ENCODE results near the gene APP.
"Not testable (repeated sequence)": the region's sequence is repeated elsewhere in the genome, so short reads cannot be mapped to it uniquely, and the experiment has no call there.

Gene APP

DNA sequence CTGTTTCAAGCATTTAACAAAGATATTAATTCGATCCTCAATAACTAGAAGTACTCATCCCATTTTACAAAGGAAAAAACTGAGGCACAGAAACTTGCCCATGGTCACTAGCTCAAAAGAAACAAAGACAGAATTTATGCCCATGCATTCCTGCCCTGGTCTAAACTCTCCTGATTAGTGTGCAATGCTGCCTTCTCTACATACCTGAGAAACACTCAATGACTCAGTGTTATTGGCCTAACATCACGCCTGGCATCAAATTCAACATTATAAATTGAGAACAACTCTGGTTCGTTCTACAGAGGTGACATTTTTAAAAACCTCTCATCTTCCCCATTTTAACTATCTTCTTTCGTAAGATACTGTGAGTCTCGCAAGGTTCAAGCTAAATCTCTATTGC is 5.2 kb downstream of the APP start:
- in situ Hi-C loops (cut with HindIII; ENCODE audit: low sequenced_read_pairs): no loop called here

DNA sequence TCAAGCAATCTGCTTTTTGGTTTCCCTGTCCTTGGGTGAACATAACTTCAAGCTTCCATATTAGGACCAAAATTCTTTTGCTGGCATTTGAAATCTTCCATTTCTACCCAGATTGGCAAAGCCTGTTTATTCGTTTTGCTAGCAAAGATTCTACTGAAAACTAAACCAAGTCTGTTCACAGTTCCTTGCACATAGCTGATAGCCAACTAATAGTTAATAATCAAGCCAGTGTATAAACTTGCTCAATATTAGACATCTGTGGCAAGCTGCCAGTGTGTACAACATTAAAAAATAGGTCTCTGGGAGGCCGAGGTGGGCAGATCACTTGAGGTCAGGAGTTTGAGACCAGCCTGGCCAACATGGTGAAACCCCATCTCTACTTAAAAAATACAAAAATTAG is 6.3 kb downstream of the APP start:
- in situ Hi-C loops (cut with HindIII; ENCODE audit: low sequenced_read_pairs): no loop called here

GRCh38 chr21:26162081-26162480 is 8.5 kb downstream of the APP start:
- in situ Hi-C loops (cut with HindIII; ENCODE audit: low sequenced_read_pairs): no loop called here

GRCh38 chr21:26159869-26160268 is 10.7 kb downstream of the APP start:
- in situ Hi-C loops (cut with HindIII; ENCODE audit: low sequenced_read_pairs): no loop called here

GRCh38 chr21:26157801-26158200 is 12.8 kb downstream of the APP start:
- in situ Hi-C loops (cut with HindIII; ENCODE audit: low sequenced_read_pairs): no loop called here

DNA sequence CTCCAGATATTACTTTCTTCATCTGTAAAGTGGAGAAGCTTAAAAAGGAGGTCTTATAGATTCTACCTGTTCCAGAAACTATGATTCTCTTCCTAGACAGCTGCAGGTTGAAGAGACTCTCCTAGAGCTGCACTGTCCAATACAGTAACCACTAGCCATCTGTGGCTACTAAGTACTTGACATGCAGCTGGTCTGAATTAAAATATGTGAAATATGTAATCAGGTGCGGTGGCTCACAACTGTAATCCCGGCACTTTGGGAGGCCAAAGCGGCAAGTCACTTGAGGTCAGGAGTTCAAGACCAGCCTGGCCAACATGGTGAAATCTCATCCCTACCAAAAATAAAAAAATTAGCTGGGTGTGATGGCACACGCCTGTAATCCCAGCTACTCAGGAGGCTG is 15.8 kb downstream of the APP start:
- in situ Hi-C loops (cut with HindIII; ENCODE audit: low sequenced_read_pairs): loop anchor here (5.0 kb wide), 1 partner anchor 97 kb away; no protein-coding TSS in a partner anchor

DNA sequence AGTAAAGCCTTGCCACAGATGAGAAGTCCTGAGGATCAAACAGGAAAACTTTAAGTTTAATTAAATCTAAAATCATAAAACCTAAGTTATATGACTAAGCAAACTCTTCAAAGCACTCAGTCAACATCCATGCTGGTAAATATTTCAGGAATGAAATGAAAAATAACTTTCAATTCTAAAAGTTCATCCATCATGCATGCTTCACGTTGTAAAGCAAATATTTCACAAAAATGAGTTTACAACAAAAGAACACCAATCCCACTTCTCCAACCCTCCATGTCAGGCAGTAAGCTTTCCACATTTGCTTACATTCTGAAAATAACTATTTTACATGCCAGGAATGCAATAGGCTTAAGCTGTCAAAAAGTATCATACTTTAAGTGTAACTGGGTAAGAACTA is 16.8 kb downstream of the APP start:
- in situ Hi-C loops (cut with HindIII; ENCODE audit: low sequenced_read_pairs): loop anchor here (5.0 kb wide), 1 partner anchor 96 kb away; no protein-coding TSS in a partner anchor

DNA sequence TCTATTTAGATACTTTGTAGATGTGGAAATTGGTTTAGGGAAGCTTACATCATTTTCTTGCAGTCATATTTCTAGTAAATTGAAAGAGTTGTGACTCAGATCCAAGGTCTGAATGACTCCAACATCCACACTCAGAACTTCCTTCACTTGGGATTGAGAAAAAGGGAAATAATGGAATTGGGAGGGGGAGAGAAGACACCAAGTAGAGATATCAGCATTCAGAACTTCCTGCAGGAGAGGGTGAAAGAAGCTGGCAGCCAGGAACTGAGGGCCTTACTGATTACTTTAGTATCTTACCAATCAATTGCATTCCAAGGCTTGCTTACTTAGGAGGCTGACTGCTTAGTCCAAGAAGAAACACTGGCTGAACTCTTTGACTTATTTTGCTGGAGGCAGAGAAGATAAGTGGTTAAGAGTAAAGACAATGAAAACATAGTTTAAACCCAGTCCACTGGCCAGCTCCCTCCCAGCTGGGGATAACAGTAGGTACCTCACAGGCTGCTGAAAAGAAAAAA is 21.7 kb downstream of the APP start:
- in situ Hi-C loops (cut with HindIII; ENCODE audit: low sequenced_read_pairs): no loop called here

- in situ Hi-C loops (cut with HindIII; ENCODE audit: low sequenced_read_pairs): no loop called here
These were observed 22.3 kb downstream of the APP start for GRCh38 chr21:26148071-26148839.

DNA sequence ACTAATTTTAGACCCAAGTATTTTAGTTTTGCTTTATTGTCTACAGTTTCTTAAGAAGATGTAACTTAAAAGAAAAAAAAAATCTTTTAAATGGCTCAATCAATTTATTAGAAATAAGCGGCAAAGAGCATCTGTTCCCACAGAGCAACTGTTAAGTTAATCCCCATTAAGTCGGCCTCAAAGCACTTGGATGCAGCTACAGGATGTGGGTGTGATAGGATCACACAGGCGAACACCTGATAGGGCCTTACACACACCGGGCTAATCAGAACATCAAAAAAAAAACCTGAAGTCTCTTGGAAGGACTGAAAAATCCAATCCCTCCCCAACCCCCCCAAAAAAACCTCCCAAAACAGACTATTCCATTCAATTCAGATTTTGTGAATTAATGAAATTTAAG is 23.0 kb downstream of the APP start:
- in situ Hi-C loops (cut with HindIII; ENCODE audit: low sequenced_read_pairs): no loop called here

GRCh38 chr21:26146681-26147080 is 23.9 kb downstream of the APP start:
- in situ Hi-C loops (cut with HindIII; ENCODE audit: low sequenced_read_pairs): no loop called here

GRCh38 chr21:26144031-26144430 is 26.5 kb downstream of the APP start:
- in situ Hi-C loops (cut with HindIII; ENCODE audit: low sequenced_read_pairs): no loop called here

- in situ Hi-C loops (cut with HindIII; ENCODE audit: low sequenced_read_pairs): no loop called here
These were observed 28.2 kb downstream of the APP start for GRCh38 chr21:26142363-26142762.

- in situ Hi-C loops (cut with HindIII; ENCODE audit: low sequenced_read_pairs): no loop called here
These were observed 29.6 kb downstream of the APP start for GRCh38 chr21:26140926-26141325.

GRCh38 chr21:26140164-26140579 is 30.4 kb downstream of the APP start:
- in situ Hi-C loops (cut with HindIII; ENCODE audit: low sequenced_read_pairs): no loop called here

DNA sequence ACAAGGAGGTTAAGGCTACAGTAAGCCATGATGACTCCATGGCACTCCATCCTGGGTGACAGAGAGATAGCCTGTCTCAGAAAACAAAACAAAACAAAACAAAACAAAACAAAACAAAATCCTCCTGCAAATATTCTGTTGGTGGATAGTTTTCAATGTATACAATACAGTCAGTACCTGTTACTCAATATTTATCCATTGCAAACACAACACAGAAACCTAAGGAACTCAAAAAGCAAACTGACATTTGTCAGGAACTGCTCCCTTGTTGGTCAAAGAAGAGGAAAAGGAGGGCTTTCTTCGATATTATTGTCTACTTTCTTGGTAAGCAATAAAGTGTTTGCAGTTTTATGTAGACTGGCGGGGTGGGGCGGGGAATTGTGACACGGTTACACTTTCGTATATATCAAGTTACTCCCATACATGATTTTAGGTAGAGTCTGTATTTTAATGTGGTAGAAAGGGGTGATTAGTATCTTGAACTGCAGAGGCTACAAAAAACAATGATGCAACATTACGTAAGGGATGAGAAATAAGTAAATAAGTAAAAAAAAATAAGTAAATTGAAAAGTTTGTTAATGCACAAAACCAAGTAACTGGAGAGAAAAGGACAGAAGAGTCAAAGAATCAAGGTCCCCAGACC is 31.8 kb downstream of the APP start:
- in situ Hi-C loops (cut with HindIII; ENCODE audit: low sequenced_read_pairs): no loop called here

GRCh38 chr21:26137379-26138060 is 33.0 kb downstream of the APP start:
- in situ Hi-C loops (cut with HindIII; ENCODE audit: low sequenced_read_pairs): no loop called here

- in situ Hi-C loops (cut with HindIII; ENCODE audit: low sequenced_read_pairs): no loop called here
These were observed 33.9 kb downstream of the APP start for GRCh38 chr21:26136671-26137070.

- in situ Hi-C loops (cut with HindIII; ENCODE audit: low sequenced_read_pairs): no loop called here
These were observed 35.0 kb downstream of the APP start for GRCh38 chr21:26135520-26135919.

GRCh38 chr21:26131554-26131953 is 39.0 kb downstream of the APP start:
- in situ Hi-C loops (cut with HindIII; ENCODE audit: low sequenced_read_pairs): no loop called here

DNA sequence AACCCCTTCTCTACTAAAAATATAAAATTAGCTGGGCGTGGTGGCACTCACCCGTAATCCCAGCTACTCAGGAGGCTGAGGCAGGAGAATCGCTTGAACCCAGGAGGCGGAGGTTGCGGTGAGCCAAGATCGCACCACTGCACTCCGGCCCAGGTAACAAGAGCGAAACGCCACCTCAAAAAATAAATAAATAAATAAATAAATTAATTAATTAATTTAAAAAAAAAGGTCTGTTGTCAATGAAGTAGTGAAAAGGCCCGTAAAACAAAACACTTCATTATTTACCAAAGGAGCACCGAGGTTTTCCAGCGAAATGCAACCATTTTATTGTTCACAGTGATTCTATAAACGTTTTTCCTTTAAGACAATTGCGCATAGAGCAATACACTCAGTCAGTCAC is 39.5 kb downstream of the APP start:
- in situ Hi-C loops (cut with HindIII; ENCODE audit: low sequenced_read_pairs): not testable (repeated sequence)
